Colonic mucosa (tissue), 4 donors: ENCODE data around the gene TOMM40. TPM values are rescaled to one million over a fixed set of nuclear protein-coding genes. Genes with fewer than 3 reads are reported as not detected.
"Not testable (repeated sequence)": the region's sequence is repeated elsewhere in the genome, so short reads cannot be mapped to it uniquely, and the experiment has no call there.

Source experiments
- DNase-seq: peaks from one replicate; pipeline ENCODE4 v3.0.0-alpha.2; 2020
- H3K27ac ChIP-seq: fragments of 200-600 bp; one replicate; pipeline ENCODE4 v1.8.0; 2021
- H3K27me3 ChIP-seq: fragments of 200-600 bp; one replicate; pipeline ENCODE4 v1.8.0; 2021
- H3K36me3 ChIP-seq: fragments of 200-600 bp; one replicate; pipeline ENCODE4 v1.8.0; 2021
- H3K4me1 ChIP-seq: fragments of 200-600 bp; one replicate; pipeline ENCODE4 v1.8.0; 2021; ENCODE audit warnings: mild to moderate bottlenecking
- H3K4me3 ChIP-seq: fragments of 200-600 bp; one replicate; pipeline ENCODE4 v1.8.0; 2021
- H3K9ac ChIP-seq, 2 donors: one replicate each; pipeline ENCODE4 v1.7.0; 2013; ENCODE audit warnings: control low read depth in 2 of 2, low read depth in 2 of 2, low read length in 2 of 2
- H3K9me3 ChIP-seq: fragments of 200-600 bp; one replicate; pipeline ENCODE4 v1.8.0; 2021
- intact Hi-C: fragments of 100-400 bp; cut with DNase I; formaldehyde crosslinking; loops from one replicate; pipeline ENCODE4 v1.14.1; 2022
- total RNA-seq, 2 donors: library from RNA; stranded (reverse); fragmentation: NEBNext Ultra II Directional in 1 of 2; extraction: Animal tissue kit (Norgen Biotek cat#: 25700) in 1 of 2; gene quantifications; one replicate each; pipeline ENCODE4 v1.2.1, GENCODE V29; 2021
- TF ChIP-seq, protein P1 (sequence below): fragments of 200-600 bp; IDR thresholded peaks from one replicate; pipeline ENCODE4 v1.8.0; 2022; ENCODE audit warnings: antibody characterized with exemption, mild to moderate bottlenecking
- donor health status: healthy.
- donor health status: DM: no; HTN: no; CAD: no.
- donor health status: DM: no; HTN: no; CAD: no.

Gene TOMM40
- total RNA-seq, 2 donors from 2014 or later, result 60.0 to 167 TPM

DNA sequence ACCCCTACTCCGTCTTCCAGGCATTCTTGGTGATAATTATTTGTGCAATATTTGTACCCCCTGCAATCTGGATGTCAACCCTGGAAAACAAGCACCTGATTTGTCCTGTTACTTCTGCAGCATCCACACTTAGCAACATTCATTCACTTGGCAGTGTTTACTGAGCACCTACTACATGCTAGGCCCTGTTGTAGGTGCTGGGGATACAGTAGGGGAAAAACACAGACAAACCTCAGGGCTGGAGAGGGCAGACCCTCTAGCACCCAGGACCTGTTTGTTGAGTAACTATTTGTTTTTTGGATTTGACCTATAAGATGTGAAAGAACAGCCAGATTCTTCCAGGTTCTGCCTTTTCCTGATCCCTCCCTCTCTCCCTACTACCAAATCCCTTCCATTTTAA, 35.4 kb upstream of the TOMM40 start:
- no peak for DNase-seq
- no peaks in the 10 kb centered on the region for H3K36me3 ChIP-seq
- no peak overlapping the region for H3K4me3 ChIP-seq
- H3K9ac ChIP-seq, result no peak overlapping the region
- no peaks in the 10 kb centered on the region for H3K9me3 ChIP-seq
- H3K27me3 ChIP-seq, result no peaks in the 10 kb centered on the region
- no peak overlapping the region for H3K27ac ChIP-seq
- intact Hi-C loops, result no loop called here
- TF ChIP-seq, protein P1, sequence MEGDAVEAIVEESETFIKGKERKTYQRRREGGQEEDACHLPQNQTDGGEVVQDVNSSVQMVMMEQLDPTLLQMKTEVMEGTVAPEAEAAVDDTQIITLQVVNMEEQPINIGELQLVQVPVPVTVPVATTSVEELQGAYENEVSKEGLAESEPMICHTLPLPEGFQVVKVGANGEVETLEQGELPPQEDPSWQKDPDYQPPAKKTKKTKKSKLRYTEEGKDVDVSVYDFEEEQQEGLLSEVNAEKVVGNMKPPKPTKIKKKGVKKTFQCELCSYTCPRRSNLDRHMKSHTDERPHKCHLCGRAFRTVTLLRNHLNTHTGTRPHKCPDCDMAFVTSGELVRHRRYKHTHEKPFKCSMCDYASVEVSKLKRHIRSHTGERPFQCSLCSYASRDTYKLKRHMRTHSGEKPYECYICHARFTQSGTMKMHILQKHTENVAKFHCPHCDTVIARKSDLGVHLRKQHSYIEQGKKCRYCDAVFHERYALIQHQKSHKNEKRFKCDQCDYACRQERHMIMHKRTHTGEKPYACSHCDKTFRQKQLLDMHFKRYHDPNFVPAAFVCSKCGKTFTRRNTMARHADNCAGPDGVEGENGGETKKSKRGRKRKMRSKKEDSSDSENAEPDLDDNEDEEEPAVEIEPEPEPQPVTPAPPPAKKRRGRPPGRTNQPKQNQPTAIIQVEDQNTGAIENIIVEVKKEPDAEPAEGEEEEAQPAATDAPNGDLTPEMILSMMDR, result no peak
- no peaks in the 10 kb centered on the region for H3K4me1 ChIP-seq

DNA sequence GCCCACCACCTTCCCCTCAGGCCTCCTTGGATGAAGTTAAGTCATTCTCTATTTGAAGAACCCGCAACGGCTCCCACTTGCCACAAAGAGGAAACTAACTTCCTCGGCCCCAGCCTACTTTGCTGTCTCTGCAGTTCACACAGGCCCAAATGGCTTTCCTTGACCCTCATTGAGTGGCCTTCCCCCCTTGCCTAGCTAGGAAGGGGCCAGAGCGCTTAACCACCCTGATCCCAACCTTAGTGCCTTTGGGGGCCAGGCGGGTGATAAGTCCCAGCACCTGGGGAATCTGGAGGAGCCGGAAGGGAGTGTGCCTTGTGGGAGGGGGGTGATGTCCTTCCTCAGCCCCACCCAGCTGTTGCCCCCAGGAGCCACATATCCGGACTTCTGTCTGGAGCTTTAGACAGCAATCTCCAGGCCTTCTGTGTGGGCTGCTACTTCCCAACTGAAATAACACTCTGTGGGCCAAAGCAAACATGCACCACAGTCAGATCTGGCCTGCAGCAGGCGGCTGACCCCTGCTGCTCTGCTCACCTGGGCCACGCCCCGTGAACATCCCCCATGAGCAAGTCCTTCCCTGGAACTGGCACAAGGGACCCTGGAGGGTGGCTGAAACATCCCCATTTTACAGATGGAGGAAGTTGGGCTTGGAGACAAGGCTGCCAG, 34.5 kb upstream of the TOMM40 start:
- intact Hi-C loops, result no loop called here
- H3K4me3 ChIP-seq, result no peak overlapping the region
- no peaks in the 10 kb centered on the region for H3K27me3 ChIP-seq
- H3K36me3 ChIP-seq, result no peaks in the 10 kb centered on the region
- no peak overlapping the region for H3K27ac ChIP-seq
- no peaks in the 10 kb centered on the region for H3K9me3 ChIP-seq
- TF ChIP-seq, protein P1, result no peak
- DNase-seq, result no peak
- no peaks in the 10 kb centered on the region for H3K4me1 ChIP-seq
- H3K9ac ChIP-seq, result no peak overlapping the region

DNA sequence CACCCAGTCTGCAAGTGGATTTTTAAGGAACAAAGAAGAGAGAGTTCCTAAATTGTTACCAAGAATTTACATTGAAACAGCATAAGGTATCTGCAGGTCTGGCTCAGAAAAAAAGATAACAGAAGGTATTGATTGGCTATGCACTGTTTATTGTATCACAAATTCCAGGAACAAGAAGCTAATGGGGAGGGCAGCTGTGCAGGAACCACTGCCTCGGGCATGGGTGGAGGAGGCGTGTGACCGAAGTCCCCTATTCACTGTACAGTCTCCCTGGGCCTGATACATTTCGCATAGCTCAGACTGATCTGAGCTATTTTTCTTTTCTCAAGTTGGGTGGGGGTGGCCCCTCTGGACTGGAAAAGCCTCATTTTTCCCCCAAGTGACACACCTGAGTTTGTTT, 33.2 kb upstream of the TOMM40 start:
- Histone ChIP-seq H3K4me3 (no peak overlapping the region), H3K27me3 (no peaks in the 10 kb centered on the region), H3K4me1 (no peaks in the 10 kb centered on the region), H3K36me3 (no peaks in the 10 kb centered on the region), H3K27ac (no peak overlapping the region), H3K9me3 (no peaks in the 10 kb centered on the region), H3K9ac (no peak overlapping the region)
- DNase-seq, result no peak
- TF ChIP-seq, protein P1, result no peak
- intact Hi-C loops, result no loop called here

DNA sequence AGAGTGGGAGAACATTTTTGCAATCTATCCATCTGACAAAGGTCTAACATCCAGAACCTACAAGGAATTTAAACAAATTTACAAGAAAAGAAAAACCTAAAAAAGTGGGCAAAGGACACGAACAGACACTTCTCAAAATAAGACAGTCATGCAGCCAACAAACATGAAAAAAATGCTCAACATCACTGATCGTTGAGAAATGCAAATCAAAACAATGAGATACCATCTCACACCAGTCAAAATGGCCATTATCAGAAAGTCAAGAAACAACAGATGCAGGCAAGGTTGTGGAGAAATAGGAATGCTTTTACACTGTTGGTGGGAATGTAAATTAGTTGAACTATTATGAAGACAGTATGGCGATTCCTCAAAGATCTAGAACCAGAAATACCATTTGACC, 29.5 kb upstream of the TOMM40 start:
- H3K4me3 ChIP-seq, H3K9me3 ChIP-seq, intact Hi-C loops, H3K9ac ChIP-seq, DNase-seq, H3K27me3 ChIP-seq, H3K36me3 ChIP-seq, H3K4me1 ChIP-seq, H3K27ac ChIP-seq: not testable (repeated sequence)

DNA sequence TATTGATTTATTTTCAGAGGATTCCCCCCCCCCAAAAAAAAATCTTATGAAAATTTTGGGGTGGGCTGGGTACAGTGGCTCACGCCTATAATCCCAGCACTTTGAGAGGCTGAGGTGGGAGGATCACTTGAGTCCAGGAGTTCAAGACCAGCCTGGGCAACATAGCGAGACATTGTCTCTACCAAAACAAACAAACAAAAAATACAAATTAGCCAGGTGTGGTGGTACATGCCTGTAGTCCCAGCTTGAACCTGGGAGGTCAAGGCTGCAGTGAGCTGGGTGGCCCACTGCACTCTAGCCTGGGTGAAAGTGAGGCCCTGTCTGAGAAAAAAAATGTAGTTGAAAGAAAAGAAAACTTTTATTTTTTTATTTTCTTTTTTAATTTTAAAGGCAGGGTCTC, 27.1 kb upstream of the TOMM40 start:
- Histone ChIP-seq H3K9me3 (no peaks in the 10 kb centered on the region), H3K36me3 (no peaks in the 10 kb centered on the region), H3K4me3 (no peak overlapping the region), H3K27ac (no peak overlapping the region), H3K9ac (no peak overlapping the region), H3K27me3 (no peaks in the 10 kb centered on the region), H3K4me1 (no peaks in the 10 kb centered on the region)
- DNase-seq, result no peak
- TF ChIP-seq, protein P1, result no peak
- intact Hi-C loops, result no loop called here

DNA sequence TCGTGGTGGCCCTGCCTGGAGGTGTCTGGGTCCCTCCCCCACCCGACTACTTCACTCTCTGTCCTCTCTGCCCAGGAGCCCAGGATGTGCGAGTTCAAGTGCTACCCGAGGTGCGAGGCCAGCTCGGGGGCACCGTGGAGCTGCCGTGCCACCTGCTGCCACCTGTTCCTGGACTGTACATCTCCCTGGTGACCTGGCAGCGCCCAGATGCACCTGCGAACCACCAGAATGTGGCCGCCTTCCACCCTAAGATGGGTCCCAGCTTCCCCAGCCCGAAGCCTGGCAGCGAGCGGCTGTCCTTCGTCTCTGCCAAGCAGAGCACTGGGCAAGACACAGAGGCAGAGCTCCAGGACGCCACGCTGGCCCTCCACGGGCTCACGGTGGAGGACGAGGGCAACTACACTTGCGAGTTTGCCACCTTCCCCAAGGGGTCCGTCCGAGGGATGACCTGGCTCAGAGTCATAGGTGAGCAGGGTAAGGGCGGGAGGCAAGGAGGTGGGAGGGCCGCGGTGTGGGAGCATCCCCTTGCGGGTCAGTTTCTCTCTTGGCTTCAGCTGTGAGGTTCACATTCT, 25.8 kb upstream of the TOMM40 start:
- Histone ChIP-seq H3K4me1 (no peaks in the 10 kb centered on the region), H3K9me3 (no peaks in the 10 kb centered on the region), H3K36me3 (no peaks in the 10 kb centered on the region), H3K27ac (no peak overlapping the region), H3K27me3 (no peaks in the 10 kb centered on the region), H3K9ac (no peak overlapping the region), H3K4me3 (no peak overlapping the region)
- intact Hi-C loops, result no loop called here
- DNase-seq, result no peak
- TF ChIP-seq, protein P1, result no peak
